ENCODE results near the gene TBX10.
"Not testable (repeated sequence)": the region's sequence is repeated elsewhere in the genome, so short reads cannot be mapped to it uniquely, and the experiment has no call there.

The TBX10 gene

DNA sequence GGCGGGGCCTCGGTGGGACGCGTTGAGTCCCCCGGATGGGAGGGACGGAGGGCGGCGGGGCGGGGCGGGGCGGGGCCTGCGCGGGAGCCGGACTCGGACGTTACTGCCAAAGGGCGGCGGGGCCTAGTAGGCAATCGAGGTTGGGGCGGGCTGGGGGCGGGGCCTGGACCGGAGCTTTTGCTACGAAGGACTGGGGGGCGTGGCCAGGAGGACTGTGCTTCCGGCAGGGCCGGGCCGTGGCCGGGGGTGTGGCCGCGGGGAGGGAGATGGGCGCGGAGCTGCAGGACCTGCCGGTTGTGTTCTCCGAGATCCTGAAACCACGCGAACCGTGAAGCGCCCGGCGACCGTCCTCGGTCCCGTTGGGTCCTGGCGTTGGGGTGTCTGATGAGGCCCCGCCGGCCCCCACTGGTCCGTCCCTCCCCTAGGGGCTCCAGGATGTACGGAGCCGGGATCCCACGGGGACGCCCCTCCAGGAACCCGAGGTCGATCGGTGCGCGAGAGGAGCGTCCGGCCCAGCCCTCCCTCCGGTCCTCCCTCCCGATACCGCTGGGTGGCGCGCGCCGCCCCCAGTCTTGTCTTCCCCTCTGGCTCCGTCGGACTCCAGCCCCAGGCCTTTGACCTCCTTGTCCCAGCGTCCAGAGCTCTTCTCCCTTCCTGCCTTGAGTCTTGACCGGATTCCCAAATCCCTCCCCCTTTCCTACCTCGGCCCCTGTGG, 9.2 kb downstream of the TBX10 start:
- DNase-seq = peak; percentile 93 to 97

DNA sequence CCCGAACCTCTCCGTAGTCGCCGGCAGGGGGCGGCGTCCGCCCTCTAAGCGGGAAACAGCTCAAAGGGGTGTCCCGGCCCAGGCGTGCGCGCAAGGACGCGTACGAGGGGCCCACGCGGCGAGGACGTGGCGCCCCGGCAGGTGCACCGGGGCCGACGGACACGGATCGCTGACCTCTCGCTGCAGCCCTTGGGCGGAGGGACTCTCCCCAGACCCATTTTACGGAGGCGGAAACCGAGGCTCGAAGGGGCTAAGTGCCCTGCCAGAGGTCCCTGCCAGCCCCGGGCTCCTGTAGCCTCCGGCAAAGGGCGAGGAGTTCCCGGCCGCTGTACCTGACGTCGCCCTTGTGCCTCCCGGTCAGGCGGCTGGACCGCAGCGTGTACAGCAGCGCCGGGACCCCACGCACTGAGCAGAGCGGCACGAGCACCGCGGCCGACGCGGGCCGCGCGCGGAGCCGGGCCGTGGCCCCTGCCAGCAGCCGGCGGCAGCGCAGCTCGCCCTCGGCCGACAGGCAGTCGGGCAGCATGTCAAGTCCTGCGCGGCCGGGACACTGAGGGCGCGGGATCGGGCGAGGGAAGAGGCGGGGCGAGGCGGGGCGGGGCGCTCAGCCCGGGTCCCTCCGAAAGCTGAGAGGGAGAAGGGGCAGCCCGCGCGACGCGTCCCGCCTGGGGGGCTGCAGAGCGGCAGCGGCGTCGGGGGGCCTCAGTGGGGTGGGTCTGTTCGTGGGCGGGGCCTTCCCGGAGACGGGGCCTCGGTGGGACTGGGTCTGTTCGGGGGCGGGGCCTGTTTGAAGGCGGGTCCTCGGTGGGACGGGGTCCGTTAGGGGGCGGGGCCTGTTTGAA, 10.0 kb downstream of the TBX10 start, which contains the start of gene NUDT8:
TSS of gene NUDT8 (minus strand) at position 552 of the 842 bp plus-strand sequence. CDS start at position 526, 26 bp downstream.
- peak; percentile 37 to 53 for DNase-seq

DNA sequence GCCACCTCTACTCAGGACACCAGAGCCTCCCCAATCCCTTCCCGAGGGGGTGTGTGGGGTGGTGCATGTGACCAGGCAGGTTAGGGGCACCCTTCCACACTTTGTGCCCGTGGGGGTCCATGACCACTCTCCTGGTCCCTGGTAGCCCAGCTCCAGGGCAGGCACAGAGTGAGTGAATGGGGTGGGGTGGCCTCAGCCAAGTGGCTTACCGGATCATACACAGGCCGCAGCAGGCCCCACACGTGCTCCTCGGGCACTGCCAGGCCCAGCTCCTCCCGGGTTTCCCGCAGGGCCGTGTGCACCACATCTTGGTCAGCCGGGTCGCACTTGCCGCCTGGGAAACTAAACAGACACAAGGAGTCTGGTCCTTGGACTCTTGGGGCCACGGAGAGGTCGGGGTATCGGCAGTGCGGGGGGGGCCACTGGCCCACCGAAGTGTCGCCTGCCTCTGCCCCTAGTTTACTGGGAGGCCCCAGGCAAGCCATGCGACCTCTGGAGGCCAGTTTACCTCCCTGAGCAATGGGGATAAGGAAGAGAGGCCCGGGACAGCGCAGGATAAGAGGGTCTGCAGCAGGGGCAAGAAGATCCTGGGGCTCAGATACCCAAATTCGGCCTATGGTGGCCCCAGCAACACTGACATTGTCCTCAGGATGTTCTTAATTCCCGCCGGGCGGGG, 10.7 kb downstream of the TBX10 start:
- DNase-seq = no peak

DNA sequence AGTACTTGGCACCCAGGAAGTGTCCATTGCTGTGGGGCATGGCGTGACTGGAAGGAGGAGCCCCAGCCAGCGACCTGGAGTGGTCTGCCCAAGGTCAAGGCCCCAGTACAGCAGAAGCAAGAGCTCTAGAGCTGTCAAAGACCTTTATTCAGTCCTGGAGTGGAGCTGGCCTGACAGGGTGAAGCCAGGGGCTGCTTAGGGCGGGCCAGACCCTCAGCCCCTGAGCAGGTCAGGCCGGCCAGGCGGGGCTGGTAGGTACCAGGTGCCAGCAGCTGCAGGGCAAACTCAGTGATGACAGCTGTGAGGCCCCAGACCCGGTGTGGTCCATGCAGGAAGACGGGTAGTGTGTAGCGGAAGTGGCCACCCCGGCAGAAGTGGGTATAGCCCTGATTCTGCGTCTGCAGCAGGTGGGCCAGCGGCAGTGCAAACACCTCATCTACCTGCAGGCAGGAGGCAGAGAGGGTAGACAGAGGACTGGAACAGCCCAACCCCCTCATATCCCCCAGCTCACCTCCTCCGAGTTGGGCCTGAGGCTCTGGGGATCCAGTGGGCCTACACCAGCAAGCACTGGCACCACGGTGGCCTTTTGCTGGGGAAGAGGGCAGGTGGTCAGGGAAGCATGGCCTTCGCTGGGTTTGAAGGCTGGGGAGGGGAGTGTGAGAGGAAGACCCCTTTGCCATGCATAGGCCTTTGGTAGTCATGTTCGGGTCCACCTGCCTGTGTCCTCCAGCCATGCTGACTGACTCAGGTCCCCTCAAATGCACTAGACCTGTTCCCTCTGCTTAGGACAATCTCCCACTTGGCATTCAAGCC, 11.5 kb downstream of the TBX10 start:
- DNase-seq = no peak

DNA sequence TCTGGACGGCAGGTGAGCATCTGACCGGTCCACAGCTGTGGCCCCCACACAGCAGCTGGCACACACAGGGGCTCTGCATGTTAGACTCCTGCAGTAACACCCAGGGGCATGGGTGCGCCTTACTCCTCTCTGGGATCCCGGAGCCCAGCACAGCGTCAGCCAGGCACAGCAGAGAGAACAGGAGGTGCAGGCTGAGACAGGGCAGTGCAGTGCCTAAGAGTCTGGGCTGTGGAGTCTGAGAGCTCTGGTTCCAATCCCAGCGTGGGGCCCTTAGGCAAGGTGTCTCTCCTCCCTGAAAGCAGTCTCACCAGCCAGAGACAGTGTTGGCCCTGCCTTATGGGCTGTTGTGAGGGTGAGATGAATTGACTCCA, 12.1 kb downstream of the TBX10 start:
- DNase-seq = no peak

DNA sequence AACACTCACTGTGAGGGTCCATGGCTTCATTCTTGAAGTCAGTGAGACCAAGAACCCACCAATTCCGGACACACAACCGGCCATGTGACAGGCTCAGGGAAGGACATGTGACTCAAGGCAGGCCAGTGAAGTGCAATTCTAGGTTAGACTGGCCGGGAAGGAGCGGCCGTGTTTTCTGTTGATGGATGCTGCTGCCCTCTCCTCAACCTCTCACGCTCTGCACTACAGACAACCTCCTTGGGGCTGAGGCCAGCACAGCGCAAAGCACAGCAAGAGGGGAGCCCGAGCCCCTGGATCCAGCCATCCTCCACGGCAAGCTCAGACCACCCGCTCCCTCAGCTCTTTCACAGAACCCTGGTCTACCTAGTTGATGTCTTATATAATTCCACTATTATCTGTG, 12.6 kb downstream of the TBX10 start:
- DNase-seq = no peak

DNA sequence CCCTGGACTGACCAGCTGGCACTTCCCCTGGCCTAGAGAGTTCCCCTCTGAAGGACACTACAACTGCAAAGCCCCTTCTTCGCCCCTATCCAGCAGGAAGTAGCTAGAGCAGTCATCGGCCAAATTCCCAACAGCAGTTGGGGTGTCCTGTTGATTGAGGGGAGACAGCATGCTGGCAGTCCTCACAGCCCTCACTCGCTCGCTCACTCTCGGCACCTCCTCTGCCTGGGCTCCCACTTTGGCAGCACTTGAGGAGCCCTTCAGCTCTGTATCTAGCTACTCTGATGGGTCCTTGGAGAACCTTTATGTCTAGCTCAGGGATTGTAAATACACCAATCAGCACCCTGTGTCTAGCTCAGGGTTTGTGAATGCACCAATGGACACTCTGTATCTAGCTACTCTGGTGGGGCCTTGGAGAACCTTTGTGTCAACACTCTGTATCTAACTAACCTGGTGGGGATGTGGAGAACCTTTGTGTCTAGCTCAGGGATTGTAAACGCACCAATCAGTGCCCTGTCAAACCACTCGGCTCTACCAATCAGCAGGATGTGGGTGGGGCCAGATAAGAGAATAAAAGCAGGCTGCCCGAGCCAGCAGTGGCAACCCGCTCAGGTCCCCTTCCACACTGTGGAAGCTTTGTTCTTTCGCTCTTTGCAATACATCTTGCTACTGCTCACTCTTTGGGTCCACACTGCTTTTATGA, 13.3 kb downstream of the TBX10 start:
- DNase-seq = not testable (repeated sequence)

DNA sequence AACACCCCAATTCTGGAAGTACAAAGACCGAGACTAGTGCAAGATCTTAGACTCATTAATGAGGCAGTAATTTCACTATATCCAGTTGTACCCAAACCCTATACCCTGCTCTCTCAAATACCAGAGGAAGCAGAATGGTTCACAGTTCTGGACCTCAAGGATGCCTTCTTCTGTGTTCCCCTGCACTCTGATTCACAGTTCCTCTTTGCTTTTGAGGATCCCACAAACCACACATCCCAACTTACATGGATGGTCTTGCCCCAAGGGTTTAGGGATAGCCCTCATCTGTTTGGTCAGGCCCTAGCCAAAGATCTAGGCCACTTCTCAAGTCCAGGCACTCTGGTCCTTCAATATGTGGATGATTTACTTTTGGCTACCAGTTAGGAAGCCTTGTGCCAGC, 15.8 kb downstream of the TBX10 start:
- not testable (repeated sequence) for DNase-seq

DNA sequence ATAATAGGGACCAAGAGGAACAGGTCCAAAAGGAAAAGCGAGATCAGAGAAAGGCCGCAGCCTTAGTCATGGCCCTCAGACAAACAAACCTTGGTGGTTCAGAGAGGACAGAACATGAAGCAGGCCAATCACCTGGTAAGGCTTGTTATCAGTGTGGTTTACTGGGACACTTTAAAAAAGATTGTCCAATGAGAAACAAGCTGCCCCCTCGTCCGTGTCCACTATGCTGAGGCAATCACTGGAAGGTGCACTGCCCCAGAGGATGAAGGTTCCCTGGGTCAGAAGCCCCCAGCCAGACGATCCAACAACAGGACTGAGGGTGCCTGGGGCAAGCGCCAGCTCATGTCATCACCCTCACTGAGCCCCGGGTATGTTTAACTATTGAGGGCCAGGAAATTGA, 16.7 kb downstream of the TBX10 start:
- not testable (repeated sequence) for DNase-seq

DNA sequence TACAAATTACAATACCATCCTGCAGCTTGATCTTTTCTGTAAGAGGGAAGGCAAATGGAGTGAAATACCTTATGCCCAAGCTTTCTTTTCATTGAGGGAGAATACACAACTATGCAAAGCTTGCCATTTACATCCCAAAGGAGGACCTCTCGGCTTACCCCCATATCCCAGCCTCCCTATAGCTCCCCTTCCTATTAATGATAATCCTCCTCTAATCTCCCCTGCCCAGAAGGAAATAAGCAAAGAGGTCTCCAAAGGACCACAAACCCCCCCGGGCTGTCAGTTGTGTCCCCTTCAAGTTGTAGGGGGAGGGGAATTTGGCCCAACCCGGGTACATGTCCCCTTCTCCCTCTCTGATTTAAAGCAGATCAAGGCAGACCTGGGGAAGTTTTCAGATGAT, 17.6 kb downstream of the TBX10 start:
- DNase-seq = not testable (repeated sequence)

DNA sequence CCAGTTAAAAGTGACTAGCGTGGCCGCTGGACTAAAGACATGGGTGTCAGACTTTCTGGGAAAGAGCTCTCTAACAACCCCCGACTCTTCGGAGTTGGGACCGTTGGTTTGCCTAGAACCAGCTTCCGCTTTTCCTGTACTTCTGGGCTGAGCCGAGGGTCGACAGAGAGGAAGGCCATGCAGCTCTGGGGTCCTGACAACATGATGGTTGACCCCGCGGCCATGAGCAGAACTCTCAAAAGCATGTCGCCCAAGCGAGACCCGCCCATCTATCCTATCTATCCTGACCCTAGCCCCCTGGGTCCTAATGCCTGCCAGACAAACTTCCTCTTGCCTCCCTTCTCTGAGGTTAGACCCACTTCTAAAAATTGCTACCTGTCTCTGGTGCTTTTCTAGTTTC, 18.9 kb downstream of the TBX10 start:
- DNase-seq = not testable (repeated sequence)

DNA sequence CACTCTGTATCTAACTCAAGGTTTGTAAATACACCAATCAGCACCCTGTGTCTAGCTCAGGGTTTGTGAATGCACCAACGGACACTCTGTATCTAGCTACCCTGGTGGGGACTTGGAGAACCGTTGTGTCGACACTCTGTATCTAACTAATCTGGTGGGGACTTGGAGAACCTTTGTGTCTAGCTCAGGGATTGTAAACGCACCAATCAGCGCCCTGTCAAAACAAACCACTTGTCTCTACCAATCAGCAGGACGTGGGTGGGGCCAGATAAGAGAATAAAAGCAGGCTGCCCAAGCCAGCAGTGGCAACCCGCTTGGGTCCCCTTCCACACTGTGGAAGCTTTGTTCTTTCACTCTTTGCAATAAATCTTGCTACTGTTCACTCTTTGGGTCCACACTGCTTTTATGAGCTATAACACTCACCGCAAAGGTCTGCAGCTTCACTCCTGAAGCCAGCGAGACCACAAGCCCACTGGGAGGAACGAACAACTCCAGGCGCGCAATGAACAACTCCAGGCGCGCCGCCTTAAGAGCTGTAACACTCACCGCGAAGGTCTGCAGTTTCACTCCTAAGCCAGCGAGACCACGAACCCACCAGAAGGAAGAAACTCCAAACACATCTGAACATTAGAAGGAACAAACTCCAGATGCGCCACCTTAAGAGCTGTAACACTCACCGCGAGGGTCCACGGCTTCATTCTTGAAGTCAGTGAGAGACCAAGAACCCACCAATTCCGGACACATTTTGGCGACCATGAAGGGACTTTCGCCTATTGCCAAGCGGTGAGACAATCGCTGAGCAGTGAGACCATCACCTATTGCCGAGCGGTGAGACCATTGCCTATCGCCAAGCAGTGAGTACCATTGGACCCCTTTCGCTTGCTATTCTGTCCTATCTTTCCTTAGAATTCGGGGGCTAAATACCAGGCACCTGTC, 19.6 kb downstream of the TBX10 start:
- DNase-seq = not testable (repeated sequence)

DNA sequence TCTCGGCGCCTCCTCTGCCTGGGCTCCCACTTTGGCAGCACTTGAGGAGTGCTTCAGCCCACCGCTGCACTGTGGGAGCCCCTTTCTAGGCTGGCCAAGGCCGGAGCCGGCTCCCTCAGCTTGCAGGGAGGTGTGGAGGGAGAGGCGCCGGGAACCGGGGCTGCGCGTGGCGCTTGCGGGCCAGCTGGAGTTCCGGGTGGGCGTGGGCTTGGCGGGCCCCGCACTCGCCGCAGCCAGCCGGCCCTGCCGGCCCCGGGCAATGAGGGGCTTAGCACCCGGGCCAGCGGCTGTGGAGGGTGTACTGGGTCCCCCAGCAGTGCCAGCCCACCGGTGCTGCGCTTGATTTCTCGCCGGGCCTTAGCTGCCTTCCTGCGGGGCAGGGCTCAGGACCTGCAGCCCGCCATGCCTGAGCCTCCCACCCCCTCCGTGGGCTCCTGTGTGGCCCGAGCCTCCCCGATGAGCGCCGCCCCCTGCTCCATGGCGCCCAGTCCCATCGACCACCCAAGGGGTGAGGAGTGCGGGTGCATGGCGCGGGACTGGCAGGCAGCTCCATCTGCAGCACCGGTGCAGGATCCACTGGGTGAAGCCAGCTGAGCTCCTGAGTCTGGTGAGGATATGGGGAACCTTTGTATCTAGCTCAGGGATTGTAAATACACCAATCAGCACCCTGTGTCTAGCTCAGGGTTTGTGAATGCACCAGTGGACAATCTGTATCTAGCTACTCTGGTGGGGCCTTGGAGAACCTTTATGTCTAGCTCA, 20.5 kb downstream of the TBX10 start:
- DNase-seq = not testable (repeated sequence)

DNA sequence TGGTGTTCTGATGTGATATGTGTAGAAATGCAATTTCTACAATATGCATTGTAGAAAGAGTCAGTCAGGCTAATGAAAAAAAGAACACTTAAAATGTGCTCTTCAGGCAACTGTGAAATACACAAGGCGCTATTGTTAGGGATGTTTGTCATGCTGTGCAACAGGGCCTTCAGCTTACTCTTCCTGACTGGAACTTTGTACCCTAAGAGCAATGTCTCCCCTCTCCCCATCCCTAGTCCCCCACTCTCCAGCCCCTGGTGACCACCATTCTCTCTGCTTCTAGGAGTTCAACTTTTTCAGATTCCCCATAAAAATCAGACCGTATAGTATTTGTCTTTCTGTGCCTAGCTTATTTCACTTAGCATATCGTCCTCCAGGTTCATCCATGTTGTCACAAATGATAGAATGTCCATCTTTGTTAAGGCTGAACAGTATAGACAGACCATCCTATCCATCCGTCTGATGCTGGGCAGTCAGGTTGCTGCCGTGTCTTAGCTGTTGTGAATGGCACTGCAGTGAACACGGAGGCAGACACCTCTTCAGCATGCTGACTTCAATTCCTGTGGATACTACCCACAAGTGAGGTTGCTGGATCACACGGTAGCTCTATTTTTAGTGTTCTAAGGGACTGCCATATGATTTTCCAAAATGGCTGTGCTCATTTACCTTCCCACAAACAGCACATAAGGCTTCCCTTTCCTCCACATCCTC, 22.2 kb downstream of the TBX10 start:
- DNase-seq = no peak

DNA sequence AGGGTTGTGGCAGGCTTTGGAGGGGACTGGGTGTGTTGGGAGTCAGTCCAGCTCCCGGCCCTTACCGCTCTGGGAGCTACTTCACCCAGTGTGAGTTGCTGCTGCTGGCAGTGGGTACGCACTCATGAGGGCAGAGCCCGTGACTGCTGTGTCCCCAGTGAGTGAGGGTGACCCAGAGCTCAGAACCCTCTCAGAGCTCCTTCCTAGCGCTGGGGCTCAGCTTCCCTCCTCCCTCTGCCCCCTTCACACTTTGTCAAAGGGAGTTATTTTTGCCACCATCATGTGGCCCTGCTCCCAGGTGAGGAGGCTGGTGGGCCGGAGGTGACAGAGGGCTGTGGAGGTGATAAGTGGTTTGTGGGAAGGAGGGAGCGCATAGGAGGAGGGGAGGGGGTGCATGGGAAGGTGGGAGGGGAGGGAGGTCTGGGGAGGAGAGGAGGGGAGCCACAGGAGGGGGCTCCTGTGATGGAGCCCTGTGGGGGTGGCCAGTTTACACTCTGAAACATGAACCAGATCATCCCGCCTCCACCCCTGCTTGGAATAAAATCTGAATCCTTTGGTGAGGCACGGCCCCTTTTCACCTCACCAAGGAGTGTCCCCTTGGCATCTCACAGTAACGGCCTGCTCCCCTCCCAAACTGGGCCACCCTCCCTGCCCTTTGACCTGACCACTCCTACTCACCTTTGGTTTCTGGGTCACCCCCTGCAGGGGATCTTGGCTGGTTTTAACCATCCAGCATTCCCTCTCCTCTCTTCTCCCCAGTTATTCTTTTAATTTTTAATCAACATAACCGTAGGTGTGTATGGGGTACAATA, 22.9 kb downstream of the TBX10 start:
- no peak for DNase-seq

DNA sequence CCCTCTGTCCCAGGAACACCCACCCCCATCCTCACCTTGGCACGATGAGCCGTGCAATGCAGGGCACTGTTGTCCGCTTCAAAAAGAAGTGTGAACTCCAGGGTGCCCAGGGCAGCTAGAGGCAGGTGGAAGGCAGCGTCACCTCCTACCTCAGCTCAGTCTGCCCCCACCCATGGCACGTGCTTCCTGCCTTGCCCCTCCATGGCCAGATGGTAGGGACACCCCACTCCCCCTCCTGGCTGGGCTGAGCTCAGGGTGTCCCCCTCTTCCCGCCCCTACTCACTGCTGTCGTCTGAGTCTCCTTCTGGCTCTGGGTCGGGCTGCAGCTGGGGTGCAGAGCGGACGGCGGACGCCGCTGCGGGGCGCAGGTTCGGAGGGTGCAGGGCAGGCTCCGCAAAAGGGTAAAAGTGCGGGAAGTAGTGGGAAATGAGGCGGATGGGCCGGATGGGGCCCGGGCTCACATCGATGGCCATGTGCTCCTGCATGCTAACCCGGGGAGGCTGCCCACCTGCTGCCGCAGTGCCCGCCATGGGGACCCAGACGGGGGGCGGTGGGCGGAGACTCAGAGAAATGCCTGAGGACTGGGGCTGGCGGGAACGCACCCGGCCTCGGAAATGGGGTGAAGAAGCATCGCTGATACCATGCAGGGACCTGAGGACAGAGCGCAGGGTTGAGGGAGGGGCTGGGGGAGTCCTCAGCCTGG, 23.7 kb downstream of the TBX10 start:
- no peak for DNase-seq
